MM.1S (cell line): ENCODE results near the gene LANCL2.

Experiments
- EZH2 ChIP-seq: fragments of 300-600 bp; sonication (generic); optimal IDR thresholded peaks from 2 replicates; pipeline ENCODE3; 2017; ENCODE audit warnings: low read depth, mild to moderate bottlenecking, antibody characterized with exemption, low read length, mixed read lengths
- EZH2phosphoT487 ChIP-seq: fragments of 300-600 bp; sonication (generic); IDR thresholded peaks from 2 replicates; pipeline ENCODE4 v1.6.1; 2018; ENCODE audit warnings: antibody characterized with exemption, low read length
- TF ChIP-seq, protein P1 (sequence below): fragments of 300-600 bp; sonication (generic); IDR thresholded peaks from 2 replicates; pipeline ENCODE4 v1.5.1; 2016; ENCODE audit warnings: antibody characterized with exemption, low read length, mixed read lengths

DNA sequence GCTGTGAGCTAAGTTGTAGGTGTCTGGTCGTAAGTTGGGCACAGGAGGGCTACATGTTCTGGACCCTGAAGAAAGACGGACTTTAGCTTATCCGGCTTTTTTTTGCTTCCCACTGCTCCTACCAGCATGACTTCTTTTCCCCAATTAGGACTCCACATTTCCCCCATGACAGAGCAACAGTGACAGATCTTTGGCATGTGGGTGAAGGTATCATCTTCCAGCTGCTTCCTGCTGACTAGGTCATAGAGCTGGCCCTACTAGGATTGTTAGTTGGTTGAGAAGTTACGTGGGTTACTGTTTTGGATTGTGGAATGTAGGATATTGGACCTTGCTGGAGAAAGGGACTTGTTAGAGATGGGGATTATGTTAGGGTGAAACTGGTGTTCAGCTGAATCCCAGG is 21.4 kb downstream of the LANCL2 start:
- TF ChIP-seq, protein P1, sequence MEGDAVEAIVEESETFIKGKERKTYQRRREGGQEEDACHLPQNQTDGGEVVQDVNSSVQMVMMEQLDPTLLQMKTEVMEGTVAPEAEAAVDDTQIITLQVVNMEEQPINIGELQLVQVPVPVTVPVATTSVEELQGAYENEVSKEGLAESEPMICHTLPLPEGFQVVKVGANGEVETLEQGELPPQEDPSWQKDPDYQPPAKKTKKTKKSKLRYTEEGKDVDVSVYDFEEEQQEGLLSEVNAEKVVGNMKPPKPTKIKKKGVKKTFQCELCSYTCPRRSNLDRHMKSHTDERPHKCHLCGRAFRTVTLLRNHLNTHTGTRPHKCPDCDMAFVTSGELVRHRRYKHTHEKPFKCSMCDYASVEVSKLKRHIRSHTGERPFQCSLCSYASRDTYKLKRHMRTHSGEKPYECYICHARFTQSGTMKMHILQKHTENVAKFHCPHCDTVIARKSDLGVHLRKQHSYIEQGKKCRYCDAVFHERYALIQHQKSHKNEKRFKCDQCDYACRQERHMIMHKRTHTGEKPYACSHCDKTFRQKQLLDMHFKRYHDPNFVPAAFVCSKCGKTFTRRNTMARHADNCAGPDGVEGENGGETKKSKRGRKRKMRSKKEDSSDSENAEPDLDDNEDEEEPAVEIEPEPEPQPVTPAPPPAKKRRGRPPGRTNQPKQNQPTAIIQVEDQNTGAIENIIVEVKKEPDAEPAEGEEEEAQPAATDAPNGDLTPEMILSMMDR = no peak
- TF ChIP-seq EZH2 (no peak), EZH2phosphoT487 (no peak)
